NCI-H2196 treated with DMSO at 0.1 percent for 48 hours (cell line): ENCODE measurements around the gene FCHSD1.
A peak's percentile ranks its signal among the peaks of the same experiment; 100 is the strongest.

ENCODE experiments used
- DNase-seq: peaks from one replicate; lab custom pipeline; 2025; ENCODE audit not compliant: unreplicated experiment; lab: John Stamatoyannopoulos, UW

The FCHSD1 gene

DNA sequence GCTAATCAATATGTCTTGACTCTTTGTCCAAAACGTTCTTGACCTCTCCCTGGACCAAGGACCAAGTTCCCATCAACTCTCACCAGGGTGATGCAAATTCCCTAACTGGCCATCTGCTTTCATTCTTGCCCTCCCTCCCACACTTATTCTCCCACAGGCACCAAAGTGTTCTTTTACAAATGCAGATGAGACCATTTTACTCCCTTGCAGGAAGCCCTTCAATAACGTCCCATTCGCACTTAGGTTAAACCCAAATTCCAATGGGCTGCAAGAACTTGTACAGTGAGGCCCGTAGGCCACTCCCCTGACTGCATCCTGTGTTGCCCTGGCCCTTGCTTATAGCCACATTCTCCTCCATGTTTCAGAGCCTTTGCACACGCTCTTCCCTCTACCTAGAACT lies 23.5 kb upstream of the FCHSD1 start:
- no peak for DNase-seq

DNA sequence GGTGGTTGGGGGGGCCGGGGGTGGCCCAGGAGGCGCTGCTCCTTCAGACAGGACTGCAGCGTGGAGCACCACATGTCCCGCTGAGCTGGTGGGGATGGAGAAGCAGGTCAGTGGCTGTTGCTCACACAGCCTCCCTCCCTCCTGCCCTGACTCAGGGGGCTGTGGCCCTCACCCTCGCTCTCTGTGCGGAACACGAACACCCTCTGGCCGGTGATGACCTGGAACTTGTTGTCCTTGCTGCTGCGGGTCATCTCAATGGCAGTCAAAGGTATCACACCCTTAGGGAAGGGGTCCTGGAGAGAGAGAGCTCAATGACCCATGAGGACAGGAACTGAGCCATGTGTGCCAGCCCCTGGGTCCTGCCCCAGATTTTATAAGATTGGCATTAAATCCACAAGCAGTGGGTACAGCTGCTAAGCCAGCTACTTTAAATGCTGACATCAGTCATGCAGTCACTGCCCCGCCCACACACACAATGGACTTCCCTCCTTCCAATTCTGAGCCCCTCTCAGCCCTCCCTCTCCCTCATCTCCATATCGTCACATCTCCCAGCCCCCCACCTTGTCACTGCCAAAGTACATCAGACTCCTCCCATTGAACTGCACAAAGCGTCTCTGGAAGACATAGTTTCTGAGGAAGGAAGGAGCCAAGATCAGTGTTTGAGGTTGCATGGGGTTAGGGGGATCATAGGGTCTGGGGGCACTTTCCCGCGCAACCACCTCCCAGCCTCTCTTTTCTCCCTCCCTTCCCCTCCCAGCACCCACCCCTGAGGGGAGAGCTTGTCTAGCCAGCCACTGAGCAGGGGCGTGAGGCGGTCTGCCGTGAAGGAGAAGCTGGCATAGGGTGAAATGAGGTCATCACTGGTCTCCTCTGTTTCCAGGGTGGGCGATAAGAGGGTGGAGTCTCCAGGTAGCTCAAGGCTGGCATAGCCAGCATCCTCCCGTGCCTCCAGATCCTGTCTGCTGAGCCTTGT lies 21.9 kb upstream of the FCHSD1 start:
- no peak for DNase-seq

DNA sequence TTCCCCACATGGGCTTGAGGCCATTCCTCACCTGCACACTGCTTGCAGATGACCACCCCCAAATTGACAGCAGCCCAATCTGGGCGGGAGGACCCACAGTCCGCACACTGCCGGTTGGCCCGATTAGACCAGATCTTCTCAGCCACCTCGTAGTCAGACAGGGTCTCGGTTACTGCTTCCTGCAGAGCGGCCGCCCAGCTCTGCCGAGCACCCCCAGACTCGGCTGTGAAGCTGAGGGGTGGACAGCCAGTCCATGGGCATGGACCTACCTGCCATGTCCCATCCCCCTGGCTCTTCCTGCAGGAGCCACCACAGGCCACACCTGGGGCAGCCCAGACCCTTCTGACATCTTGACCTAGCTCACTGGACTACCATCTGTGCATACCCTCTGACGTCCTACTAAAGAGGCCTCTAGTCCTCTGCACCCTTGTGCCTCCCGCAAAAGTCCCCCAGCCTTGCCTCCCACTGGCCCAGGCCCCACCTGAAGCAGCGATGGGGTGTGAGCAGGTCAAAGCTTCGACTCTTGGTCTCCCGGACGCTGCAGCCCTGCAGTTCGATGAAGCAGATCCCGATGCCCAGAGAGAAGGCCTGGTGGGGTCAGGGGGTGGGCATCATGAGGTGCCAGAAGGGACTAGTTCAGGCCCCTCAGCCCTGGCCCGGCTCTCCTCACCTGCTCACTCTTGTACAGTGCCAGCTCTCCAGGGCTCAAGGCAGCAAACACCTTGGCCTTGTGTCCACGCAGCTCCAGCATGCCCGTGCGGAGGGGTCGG lies 21.0 kb upstream of the FCHSD1 start:
- no peak for DNase-seq

DNA sequence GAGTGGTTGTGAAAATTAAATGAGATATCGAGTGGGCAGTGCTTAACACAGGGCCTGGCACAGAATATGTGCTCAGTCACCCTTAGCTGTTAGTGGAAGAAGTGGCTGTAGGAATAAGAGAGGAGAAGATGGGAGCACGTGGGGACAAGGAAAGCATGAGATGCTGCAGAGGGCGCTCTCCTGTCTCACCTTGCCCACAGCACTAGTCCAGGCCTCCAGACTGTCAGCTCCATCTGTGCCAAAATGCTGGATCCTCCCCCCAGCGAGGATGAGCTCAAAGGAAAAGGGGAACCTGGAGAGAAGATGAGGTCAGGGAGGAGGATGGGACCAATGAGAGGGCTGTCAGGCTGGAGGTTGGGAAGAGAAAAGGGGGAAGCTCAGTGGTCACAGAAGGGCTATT lies 18.3 kb upstream of the FCHSD1 start:
- no peak for DNase-seq

DNA sequence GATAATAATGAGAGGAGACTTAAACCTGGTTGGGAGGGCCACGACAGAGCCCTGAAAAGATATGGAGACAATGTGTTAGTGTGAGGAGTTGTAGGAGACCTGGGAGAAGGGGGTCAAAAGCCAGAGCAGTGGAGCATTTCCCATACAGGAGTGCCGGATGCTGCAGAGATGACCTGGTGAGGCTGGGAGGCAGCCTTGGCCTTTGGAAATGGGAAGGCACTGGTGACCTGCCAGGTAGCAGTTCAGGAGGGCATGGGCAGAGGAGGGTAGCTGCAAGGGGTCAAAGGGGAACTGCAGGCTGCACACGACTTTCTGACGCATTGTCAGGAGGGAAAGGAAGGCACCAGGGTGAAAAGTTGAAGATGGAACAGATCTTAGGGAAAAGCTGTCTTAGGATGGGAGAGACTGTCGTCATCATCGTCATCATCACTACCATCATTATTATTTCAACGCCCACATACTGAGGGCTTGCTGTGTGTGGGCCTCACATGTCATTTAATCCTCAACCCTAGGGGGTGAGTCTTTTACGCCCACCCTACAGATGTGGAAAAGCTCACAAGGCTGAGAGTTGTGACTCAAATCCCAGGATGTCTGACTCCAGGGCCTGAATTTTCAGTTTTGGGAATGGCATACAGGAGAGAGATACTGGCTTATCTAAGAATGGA lies 17.5 kb upstream of the FCHSD1 start:
- DNase-seq = no peak

DNA sequence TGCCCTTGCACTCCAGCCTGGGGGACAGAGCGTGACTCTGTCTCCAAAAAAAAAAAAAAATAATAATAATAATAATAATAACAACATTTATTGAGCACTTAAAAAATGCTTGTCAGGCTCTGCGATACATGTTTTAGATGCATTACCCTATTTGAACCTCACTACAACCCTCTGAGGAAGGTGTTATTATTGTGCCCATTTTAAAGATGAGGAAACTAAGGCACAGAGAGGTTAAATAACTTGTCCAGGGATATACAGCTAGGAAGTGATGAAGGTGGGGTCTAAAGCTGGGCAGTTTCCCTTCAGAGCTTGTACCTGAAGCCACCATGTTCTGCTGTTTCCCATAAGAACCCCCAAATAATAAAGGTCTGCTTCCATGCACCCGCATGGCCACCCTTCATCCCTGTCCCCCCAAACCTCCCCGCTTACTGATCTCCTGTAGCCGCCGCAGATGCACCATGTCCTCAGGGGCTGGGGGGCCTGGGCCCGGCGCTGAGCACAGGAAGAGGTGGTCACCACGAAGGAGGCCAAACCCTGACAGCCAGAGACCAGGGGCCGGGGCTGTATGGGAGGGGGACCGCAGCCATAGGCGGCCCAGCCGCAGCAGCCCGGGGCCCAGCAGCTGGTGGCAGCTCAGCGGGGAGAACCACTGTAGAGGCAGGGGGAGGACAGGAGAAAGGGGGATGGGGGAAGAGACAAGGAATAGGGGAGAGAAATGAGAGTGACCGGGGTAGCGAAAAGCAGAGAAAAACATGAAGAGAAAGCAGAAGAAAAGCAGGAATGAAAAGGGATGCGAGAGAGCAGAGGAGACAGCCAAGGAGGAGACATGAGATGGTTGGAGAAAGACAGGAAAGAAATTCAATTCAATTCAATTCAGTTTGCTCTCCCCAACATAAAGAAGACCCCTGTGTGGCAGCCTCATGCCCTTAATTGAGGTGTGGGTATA lies 15.1 kb upstream of the FCHSD1 start:
- DNase-seq = no peak

DNA sequence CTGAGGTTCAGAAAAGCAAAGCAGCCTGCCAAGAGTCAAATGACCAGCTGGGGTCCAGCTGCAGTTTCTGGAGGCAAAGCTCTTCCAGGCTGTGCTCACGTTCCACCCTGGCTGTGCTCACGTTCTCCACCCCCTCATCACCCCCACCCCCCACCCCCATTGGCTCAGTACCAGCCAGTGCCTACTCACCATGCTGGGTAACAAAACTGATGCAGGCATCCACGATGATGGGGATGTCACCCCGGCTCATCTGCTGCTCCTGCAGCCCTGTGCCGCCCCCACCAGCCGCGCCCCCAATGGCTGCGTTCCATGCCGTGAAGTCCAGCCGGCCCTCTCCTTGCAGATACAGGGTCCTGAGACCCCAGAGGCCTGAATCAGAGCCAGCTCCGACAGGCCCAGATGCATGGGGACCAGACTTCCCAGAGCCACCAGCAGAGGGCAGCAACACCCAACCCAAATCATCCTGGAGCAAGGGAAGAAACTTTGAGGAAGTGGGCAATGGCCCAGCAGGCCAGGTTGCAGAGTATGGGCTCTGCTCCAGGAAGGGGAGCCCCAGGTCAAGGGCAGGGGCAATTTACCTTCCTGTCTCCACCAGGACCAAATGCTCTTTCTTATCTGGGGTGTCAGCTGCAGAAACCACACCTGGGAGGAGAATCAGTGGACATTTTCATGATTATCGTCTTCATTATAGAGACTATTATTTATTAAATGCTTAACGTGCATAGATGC lies 13.7 kb upstream of the FCHSD1 start:
- DNase-seq = peak; percentile 29

DNA sequence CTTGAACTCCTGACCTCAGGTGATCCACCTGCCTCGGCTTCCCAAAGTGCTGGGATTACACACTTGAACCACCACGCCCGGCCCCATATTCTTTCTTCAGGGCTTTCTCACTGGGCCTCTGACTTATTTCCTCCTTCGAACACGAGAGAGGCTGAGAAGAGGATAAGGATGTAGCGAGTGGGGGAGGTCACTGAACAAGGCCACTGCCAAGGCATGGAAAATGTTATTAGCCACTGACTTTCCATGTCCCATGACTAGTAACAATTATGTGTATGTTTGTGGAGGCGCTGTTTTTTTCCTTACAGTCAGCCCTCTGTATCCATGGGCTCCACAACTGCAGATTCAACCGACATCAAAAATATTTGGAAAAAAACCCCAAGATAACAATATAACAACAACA lies 12.3 kb upstream of the FCHSD1 start:
- no peak for DNase-seq

GRCh38 chr5:141662028-141662427 lies 10.8 kb upstream of the FCHSD1 start:
- DNase-seq = no peak

- DNase-seq = no peak
Measured at GRCh38 chr5:141657937-141658545, 6.8 kb upstream of the FCHSD1 start.

DNA sequence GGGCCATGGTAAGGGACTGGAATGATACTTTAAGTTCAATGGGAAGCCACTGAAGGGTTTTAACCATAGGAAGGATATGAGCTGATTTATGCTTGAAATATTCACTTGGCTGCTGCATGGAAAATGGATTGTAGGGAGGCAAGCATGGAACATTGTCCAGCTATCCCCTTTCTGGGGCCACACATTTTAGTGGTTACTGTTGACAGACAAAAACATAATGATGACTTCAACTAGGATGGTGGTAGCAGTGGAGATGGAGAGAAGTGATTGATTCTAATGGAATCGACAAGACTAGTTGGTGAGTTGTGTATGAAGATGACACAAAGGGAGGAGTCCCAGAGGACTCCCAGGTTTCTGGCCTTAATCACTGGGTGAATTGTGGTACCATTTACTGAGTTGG lies 6.2 kb upstream of the FCHSD1 start:
- DNase-seq = no peak

DNA sequence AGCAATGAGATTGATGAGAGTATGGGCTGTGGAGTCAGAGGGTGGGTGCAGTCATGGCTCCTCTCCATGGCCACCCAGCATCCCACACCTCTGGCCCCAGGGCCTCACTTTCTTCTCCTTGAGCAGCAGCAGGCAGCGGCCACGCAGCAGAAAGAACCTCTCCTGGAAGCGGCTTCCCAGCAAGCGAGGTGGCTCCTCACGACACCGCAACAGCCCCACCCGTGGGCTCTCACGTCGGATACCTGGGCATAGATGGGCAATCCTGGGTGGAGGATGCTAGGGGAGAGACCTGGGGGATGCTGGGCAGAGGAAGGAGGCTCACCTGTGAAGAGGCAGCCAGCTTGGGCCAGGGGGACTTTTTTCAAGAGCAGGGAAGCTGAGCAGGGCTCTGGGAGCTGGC lies 5.2 kb upstream of the FCHSD1 start:
- no peak for DNase-seq

- DNase-seq = no peak
Measured at GRCh38 chr5:141655020-141655419, 3.8 kb upstream of the FCHSD1 start.

- DNase-seq = no peak
Measured at GRCh38 chr5:141654298-141654697, 3.1 kb upstream of the FCHSD1 start.

DNA sequence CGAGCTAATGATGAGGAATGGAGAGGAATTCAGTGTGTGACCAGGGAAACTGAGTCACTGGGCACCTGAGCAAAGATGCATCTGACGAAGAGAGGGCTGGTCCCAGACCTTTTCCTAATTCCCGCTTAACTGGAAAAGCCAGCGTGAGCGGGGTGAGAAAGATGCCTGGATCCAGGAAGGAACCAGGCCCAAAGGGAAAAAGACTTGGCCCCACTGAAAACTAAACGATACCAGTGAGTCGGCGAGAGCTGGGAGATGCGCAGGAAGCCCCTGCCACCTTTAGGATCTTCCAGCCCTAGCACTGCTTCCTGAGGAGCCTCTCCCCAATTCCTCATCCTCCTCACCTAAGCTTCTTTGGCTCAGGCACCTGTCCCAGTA lies 499 bp upstream of the FCHSD1 start:
- no peak for DNase-seq

GRCh38 chr5:141649972-141650371 lies 1.2 kb downstream of the FCHSD1 start:
- DNase-seq = no peak

GRCh38 chr5:141649056-141649688 lies 2.0 kb downstream of the FCHSD1 start:
- no peak for DNase-seq

DNA sequence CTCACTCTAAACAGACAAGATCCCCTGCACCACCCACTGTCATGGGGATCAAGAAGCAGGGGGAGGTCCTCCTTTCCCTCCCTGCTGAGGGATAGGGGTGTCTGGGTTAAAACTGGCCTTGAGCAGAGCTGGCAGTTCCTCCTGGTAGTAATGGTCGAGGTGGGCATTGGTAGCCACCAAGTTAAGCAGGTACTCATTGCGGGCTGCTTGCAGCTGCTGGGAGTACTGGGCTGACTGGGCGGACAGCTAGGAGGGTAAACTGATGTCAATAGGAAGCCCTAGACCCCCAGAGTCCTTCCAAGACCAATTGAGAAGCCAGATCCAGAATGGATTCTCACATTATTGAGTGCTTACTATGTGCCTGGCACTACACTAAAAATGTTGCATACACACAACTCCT lies 3.4 kb downstream of the FCHSD1 start:
- DNase-seq = no peak

DNA sequence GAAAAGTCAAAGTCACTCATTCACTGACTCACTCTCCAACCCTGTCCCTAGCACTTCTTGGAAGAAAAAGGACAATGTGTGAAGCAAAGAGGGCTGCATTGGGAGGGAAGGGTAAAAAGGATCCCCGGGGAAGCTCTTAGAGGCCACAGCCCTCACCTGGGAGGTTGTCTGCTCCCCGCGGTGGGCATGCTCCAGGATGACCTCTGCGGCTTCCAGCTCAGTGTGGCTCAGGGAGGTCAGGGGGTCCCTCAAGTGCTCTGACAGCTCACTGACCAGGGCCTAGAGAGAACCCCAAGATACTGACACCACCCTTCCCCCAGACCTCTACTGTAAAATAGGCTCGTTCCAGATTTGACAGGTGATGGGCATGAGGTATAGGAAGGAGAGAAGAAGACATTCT lies 4.0 kb downstream of the FCHSD1 start:
- DNase-seq = no peak
